Measurements from ENCODE around the gene RIT2.
"Not testable (repeated sequence)": the region's sequence is repeated elsewhere in the genome, so short reads cannot be mapped to it uniquely, and the experiment has no call there.

Gene RIT2

GRCh38 chr18:42745171-42745570 lies 370.3 kb downstream of the RIT2 start:
- no peak for DNase-seq

GRCh38 chr18:42743373-42744138 lies 371.9 kb downstream of the RIT2 start:
- no peak for DNase-seq

GRCh38 chr18:42742969-42743368 lies 372.5 kb downstream of the RIT2 start:
- DNase-seq = no peak

- no peak for DNase-seq
Observed at GRCh38 chr18:42742474-42742873, 373.0 kb downstream of the RIT2 start.

- DNase-seq = not testable (repeated sequence)
Observed at GRCh38 chr18:42741805-42742347, 373.6 kb downstream of the RIT2 start.

- not testable (repeated sequence) for DNase-seq
Observed at GRCh38 chr18:42741299-42741698, 374.2 kb downstream of the RIT2 start.

- no peak for DNase-seq
Observed at GRCh38 chr18:42736074-42736473, 379.4 kb downstream of the RIT2 start.

- DNase-seq = no peak
Observed at GRCh38 chr18:42734520-42734919, 381.0 kb downstream of the RIT2 start.

GRCh38 chr18:42730272-42730671 lies 385.2 kb downstream of the RIT2 start:
- no peak for DNase-seq

- no peak for DNase-seq
Observed at GRCh38 chr18:42719221-42719620, 396.3 kb downstream of the RIT2 start.

GRCh38 chr18:42712065-42712464 lies 403.4 kb downstream of the RIT2 start:
- DNase-seq = no peak

- DNase-seq = no peak
Observed at GRCh38 chr18:42707080-42707479, 408.4 kb downstream of the RIT2 start.

- no peak for DNase-seq
Observed at GRCh38 chr18:42706618-42707017, 408.9 kb downstream of the RIT2 start.

- no peak for DNase-seq
Observed at GRCh38 chr18:42706029-42706608, 409.4 kb downstream of the RIT2 start.

Measured in activated CD4-positive, alpha-beta T cell treated with anti-CD3 and anti-CD28 coated beads for 48 hours (primary cell).